Renal pelvis (tissue), 12 donors: ENCODE measurements around the gene EIF3M. TPM values are rescaled to one million over a fixed set of nuclear protein-coding genes. Genes with fewer than 3 reads are reported as not detected.

Experiments used
- DNase-seq: peaks from one replicate; pipeline ENCODE4 v3.0.0-alpha.2; 2013
- long read RNA-seq, 16 experiments: transcript quantifications; one replicate each; lab custom pipeline, GENCODE V29; 2026
- polyA plus RNA-seq, 3 donors: library from polyadenylated mRNA; unstranded; fragments of 120-200 nt; gene quantifications; one replicate each; pipeline ENCODE4 v1.2.1, GENCODE V29; 2013; ENCODE audit not compliant: insufficient read length in 3 of 3

Gene EIF3M
- 100 to 1,000 TPM; 625 to 694 (median 681) TPM for polyA plus RNA-seq
- long read RNA-seq, donor 1, full-length matches to known transcripts = 237 of 273 reads
- long read RNA-seq, donor 1, partial matches to known transcripts = 31 of 273 reads
- long read RNA-seq, donor 1, other reads (novel, unspliced or antisense) = 5 of 273 reads
- long read RNA-seq, donor 2, full-length matches to known transcripts = 245 of 289 reads
- long read RNA-seq, donor 2, partial matches to known transcripts = 39 of 289 reads
- long read RNA-seq, donor 2, other reads (novel, unspliced or antisense) = 5 of 289 reads
- long read RNA-seq, donor 3, full-length matches to known transcripts = 230 of 297 reads
- long read RNA-seq, donor 3, partial matches to known transcripts = 67 of 297 reads
- long read RNA-seq, donor 3, other reads (novel, unspliced or antisense) = 0 of 297 reads
- long read RNA-seq, donor 4, full-length matches to known transcripts = 253 of 305 reads
- long read RNA-seq, donor 4, partial matches to known transcripts = 47 of 305 reads
- long read RNA-seq, donor 4, other reads (novel, unspliced or antisense) = 5 of 305 reads
- long read RNA-seq, donor 5, full-length matches to known transcripts = 110 of 131 reads
- long read RNA-seq, donor 5, partial matches to known transcripts = 21 of 131 reads
- long read RNA-seq, donor 5, other reads (novel, unspliced or antisense) = 0 of 131 reads
- long read RNA-seq, donor 6, full-length matches to known transcripts = 181 of 230 reads
- long read RNA-seq, donor 6, partial matches to known transcripts = 49 of 230 reads
- long read RNA-seq, donor 6, other reads (novel, unspliced or antisense) = 0 of 230 reads
- long read RNA-seq, donor 7, full-length matches to known transcripts = 220 of 288 reads
- long read RNA-seq, donor 7, partial matches to known transcripts = 68 of 288 reads
- long read RNA-seq, donor 7, other reads (novel, unspliced or antisense) = 0 of 288 reads
- long read RNA-seq, donor 8, full-length matches to known transcripts = 79 of 87 reads
- long read RNA-seq, donor 8, partial matches to known transcripts = 8 of 87 reads
- long read RNA-seq, donor 8, other reads (novel, unspliced or antisense) = 0 of 87 reads
- long read RNA-seq, donor 9, full-length matches to known transcripts = 300 of 355 reads
- long read RNA-seq, donor 9, partial matches to known transcripts = 55 of 355 reads
- long read RNA-seq, donor 9, other reads (novel, unspliced or antisense) = 0 of 355 reads
- long read RNA-seq, donor 10, full-length matches to known transcripts = 187 of 254 reads
- long read RNA-seq, donor 10, partial matches to known transcripts = 67 of 254 reads
- long read RNA-seq, donor 10, other reads (novel, unspliced or antisense) = 0 of 254 reads
- long read RNA-seq, donor 11, full-length matches to known transcripts = 134 of 164 reads
- long read RNA-seq, donor 11, partial matches to known transcripts = 30 of 164 reads
- long read RNA-seq, donor 11, other reads (novel, unspliced or antisense) = 0 of 164 reads
- long read RNA-seq, donor 12, full-length matches to known transcripts = 285 of 345 reads
- long read RNA-seq, donor 12, partial matches to known transcripts = 60 of 345 reads
- long read RNA-seq, donor 12, other reads (novel, unspliced or antisense) = 0 of 345 reads
- long read RNA-seq, donor 13, full-length matches to known transcripts = 130 of 170 reads
- long read RNA-seq, donor 13, partial matches to known transcripts = 40 of 170 reads
- long read RNA-seq, donor 13, other reads (novel, unspliced or antisense) = 0 of 170 reads
- long read RNA-seq, donor 14 = 0 reads
- long read RNA-seq, donor 15, full-length matches to known transcripts = 202 of 254 reads
- long read RNA-seq, donor 15, partial matches to known transcripts = 47 of 254 reads
- long read RNA-seq, donor 15, other reads (novel, unspliced or antisense) = 5 of 254 reads
- long read RNA-seq, donor 16, full-length matches to known transcripts = 286 of 339 reads
- long read RNA-seq, donor 16, partial matches to known transcripts = 53 of 339 reads
- long read RNA-seq, donor 16, other reads (novel, unspliced or antisense) = 0 of 339 reads

DNA sequence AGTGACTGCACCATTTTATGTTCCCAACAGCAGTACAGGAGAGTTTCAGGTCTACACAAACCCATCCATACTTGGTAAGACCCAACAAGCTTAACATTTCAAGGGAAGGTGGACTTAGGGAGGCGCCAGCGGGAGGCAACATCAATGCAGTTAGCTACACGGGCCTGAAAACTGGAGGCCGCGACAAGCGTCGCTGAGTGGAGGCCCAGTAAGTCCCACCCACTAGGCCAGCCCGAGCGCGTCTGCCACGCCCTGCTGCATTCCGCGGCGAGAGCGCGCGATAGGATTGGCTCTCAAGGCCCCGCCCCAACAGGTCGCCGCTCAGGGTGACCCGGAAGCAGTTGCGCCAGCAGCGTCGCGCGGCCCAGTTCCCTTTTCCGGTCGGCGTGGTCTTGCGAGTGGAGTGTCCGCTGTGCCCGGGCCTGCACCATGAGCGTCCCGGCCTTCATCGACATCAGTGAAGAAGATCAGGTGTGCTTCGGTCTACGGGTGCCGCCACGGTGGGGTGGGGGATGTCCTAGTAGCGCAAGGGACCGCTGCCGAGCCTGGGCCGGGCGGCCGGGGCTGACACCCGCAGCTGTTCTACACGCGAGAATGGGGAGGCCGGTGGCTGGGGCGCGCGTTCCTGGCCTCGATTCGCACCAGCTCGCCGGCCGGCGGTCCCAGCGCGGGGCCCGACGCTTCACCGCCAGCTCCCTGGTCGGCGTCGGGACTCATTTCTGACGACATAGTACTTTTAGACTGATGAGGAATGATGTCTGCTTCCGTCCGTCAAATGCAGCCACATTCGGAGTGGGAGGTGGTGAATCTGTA, at the start of gene EIF3M:
Gene EIF3M, plus strand, starts transcription at position 373 of the 813 bp plus-strand sequence. Its CDS starts 57 bp downstream, at position 430.
- DNase-seq = peak; percentile 96

DNA sequence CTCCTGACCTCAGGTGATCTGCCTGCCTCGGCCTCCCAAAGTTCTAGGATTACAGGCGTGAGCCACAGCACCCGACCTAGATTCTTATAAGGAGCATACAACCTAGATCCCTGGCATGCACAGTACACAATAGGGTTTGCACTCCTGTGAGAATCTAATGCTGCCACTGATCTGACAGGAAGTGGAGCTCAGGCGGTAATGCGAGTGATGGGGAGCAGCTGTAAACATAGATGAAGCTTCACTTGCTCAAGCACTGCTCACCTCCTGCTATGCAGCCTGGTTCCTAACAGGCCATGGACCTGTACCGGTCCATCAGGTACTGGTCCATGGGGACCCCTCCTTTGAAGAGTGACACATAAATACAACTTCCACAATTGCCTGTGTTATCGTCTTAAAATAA, 44.8 kb upstream of the EIF3M start:
- DNase-seq = no peak

DNA sequence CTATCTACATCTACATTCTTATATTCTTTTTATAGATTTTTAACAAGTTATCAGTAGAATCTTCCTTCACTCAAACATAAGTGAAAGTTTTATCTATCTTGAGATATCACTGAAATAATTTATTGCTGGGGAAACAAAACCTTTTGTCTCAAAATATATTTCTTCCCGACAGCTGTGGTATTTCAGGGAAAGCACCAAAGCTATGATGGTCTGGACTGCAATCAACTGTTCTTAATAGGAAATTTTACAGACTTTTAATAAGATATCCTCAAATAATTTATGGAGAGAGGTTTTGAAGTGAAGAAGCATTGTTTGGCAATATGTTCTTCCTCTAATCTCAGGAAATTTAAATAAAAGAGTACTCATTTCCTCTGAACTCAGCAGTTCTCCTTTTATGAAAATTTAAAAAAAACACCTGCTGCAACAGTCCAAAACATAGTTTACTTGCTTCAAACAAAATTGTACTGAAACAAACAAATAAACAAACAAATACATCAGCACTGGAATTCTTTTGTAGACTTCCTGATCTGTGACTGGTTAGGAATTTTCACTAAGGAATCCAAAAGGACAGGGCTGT, 33.9 kb upstream of the EIF3M start:
- no peak for DNase-seq

DNA sequence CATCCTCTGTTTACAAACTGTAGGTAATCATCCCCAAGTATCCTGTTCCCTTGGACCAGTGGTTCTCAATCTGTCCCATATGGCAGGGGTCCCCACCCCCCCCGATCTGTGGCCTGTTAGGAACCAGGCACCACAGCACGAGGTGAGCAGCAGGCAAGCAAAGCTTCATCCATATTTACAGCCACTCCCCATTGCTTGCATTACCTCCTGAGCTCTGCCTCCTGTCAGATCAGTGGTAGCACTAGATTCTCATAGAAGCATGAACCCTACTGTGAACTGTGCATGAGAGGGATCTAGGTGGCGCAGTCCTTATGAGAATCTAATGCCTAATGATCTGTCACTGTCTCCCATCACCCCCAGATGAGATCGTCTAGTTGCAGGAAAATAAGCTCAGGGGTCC, 33.4 kb upstream of the EIF3M start:
- DNase-seq = no peak

DNA sequence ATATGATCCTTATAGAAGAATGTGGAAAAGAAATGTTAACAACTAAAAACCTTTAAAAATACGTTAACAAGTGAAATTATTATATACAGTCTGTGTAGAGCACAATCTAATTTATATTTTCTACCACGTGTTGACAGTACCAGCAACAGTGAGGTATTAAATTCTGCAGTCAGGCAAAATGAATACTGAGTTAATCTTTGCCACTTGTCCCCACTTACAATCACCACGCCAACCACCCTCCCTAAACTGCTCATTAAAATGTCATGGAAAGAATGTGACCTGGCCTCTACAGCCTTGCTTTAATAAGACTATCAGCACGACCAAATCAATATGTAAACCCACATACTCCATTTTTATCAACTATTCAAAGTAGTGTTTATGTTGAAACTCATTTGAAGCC, 28.5 kb upstream of the EIF3M start:
- DNase-seq = no peak

DNA sequence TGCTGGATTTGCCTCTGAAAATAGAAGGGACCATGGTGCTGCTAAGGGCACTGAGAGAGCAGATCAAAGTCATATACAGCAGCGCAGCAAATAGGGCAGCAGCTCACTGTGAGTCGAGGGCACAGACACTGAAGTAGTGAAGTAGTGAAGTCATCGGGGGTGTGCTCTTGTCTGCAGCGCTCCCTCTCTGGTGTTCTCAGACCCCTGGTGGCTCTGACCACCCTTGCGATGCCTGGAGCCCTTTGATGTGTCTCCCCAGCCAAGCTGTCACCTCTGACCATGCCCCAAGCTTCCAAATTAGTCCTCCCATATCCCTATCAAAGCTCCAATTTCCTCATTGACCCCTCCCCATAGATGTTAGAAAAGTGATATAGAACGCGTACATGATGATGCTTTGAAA, 27.7 kb upstream of the EIF3M start:
- no peak for DNase-seq

DNA sequence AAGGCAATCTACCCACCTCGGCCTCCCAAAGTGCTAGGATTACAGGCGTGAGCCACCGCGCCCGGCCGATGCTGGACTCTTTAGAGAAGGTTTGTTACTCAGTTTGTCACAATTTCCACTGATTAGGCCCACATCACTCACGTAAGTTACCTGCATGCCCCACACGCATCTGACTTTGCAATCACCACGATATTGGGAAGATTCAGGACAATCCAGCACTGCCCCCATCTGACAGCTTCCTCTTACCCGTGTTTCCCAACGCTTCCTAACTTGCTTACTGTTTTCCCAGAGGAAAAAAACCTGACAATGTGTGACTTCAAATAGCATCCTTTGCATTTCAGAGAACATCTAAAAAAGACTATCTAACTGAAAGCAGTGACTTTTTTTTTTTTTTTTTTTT, 21.8 kb upstream of the EIF3M start:
- no peak for DNase-seq

DNA sequence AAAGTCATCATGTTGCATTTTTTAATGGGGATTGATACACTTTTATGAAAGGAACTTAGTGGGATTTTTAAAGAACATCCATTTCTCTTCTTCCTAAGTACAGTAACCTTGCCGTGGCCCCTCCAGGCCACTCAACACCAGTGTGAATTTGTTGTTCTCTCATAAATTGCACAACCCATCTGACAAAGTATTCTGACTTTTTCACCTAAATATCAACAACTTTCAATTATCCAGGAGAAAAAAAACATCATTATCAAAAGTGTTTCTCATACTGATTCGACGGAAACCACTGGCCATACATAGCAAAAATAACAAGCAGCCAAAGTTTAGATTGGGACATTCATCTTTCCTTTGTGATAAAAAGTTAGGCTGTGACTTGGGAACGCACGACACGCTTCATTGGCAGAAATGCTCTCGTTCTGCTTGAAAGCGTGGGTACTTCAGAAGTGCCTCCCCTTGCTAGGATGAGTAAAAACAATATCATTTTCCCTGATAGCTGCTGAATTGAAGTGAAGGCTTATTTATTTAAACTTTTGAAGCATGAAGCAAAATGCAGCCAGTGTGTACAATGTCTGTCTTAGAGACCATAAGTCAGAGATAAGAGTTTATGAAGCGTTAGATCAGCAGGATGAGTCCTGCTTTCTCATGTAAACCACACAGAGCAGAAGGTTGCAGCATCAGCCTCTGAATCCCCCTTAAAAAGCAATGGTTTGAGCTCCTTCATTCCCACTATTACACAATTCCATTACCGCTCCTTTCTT, 20.6 kb upstream of the EIF3M start:
- DNase-seq = peak; percentile 75

DNA sequence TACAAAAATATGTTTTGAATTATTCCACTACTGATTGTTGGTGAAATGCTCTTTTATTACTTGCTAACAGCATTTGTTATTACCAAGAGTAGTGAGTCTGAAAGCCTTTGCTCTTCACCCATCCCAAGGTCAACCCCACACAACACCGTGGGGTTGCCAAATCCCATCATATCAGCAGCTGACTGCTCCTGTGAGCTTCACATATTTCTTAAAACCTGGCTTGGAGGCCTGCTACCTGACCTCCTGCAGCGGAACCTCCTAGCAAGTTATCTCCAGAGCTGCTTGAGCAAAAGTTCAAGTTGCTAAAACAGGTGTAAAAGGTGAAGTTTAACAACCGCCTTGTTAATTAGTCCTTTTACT, 20.1 kb upstream of the EIF3M start:
- no peak for DNase-seq

DNA sequence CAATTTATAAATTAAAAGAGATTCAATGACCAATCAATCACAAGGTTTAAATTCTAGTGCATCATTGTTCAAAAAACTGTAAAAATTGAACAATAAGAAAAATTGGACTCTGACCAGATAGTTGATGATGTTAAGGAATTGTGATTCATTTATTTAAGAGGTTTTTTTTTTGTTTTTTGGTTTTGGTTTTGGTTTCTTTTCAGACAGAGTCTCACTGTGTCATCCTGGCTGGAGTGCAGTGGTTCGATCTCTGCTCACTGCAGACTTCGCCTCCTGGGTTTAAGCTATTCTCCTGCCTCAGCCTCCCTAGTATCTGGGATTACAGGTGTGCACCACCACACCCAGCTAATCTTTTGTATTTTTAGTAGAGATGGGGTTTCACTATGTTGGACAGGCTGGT, 17.1 kb upstream of the EIF3M start:
- no peak for DNase-seq

DNA sequence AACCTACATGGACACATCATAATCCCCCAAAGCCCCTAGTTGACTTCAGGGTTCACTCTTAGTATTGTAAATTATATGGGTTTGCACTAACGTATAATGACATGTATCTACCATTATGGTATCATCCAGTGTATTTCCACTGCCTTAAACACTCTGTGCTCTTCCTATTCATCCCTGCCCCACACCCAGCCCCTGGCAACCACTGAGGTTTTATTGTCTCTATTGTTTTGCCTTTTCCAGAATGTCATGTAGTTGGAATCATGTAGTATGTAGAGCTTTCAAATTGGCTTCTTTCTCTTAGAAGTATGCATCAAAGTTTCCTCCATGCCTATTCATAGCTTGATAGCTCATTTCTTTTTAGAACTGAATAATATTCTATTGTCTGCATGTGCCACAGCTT, 16.5 kb upstream of the EIF3M start:
- no peak for DNase-seq

DNA sequence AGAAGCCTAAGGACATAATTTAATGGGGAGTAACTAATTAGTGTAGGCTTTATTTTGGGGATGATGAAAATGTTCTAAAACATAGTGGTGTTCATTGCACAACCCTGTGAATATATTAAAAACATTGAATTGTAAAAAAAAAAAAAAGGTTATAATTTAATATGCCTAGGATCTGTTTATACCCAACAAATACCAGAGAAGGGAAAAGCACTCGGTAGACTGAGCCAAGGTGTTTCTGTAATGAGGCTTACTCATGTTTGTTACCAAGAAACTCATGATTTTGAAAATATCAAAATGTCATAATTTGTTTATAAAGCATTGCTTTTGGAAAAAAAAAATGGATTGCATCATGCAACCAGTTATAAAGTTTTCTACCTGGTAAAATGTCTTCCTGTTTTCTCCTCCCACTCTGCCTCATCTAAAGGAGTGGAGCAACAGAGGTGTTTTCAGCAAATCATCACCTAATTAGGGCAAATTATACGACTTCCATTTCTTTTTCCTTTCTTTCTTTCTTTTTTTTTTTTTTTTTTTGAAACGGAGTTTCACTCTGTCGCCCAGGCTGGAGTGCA, 14.2 kb upstream of the EIF3M start:
- no peak for DNase-seq

DNA sequence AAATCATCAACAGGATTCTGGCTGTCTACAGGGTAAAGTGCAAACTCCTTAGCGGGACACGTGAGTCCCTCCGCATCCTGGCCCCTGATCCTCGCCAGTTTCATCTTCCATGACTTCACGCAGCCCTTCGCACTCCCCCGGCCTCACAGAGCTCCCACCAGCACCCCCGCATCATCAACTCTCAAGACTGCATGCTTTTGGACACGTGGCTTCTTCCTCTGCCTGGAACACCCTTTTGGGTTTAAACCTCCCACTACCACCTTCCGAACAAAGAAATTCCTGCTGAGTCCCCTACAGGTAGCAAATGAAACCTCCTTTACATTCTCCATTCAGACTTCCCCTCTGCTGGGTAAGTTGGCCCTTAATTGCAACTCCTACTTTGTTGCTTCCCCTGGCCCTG, 12.6 kb upstream of the EIF3M start:
- peak; percentile 73 for DNase-seq

DNA sequence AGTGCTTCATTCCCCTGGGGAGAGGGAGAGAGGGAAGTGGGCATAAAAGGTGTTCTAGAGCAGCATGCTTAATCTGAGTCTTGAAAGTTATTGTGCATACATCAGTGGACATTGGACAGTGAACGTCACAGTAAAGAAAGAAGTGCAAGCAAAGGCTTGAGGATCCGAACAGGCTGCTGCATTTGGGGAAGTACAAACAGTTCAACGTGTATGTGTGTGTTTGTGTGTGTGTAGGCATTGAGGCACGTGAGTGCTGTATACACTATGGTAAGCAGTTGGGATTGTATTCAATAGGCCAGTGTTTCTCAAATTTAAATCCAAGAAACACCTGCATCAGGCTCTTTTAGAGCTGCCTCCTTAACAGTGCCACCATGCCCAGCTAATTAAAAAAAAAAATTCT, 10.4 kb upstream of the EIF3M start:
- no peak for DNase-seq

DNA sequence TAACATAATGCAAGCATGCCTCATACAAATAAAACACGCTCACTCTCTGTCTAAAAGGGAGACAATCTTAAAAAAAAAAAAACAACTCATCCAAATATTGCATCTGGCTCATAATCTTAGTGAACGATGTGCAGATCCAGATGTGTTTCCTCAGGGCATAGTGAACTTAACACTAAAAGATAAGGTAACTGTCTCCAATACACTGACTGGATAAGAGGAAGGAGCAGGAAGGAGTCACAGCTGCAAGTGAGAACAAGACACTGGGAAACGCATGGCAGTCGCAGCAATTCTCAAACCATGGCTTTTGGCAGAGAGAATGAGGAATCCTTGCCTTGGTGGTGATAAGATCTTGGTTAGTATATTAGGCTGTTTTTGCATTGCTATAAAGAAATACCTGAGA, 9.2 kb upstream of the EIF3M start:
- no peak for DNase-seq

DNA sequence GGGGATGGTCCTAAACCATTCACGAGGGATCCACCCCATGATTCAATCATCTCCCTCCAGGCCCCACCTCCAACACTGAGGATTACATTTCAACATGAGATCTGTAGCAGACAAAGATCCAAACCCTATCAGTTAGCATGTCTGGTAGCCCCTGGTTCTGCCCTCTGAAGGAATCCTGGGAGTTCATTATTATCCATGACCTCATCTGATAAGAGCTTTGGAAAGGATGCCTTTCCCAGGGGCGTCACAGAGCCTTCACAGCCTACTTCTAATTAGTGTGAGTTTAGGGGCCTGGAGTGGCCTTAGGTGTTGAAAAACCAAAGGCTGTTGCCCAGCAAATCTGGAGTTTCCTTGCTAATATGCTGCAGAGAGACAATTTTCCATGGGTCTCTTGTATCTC, 8.6 kb upstream of the EIF3M start:
- no peak for DNase-seq

DNA sequence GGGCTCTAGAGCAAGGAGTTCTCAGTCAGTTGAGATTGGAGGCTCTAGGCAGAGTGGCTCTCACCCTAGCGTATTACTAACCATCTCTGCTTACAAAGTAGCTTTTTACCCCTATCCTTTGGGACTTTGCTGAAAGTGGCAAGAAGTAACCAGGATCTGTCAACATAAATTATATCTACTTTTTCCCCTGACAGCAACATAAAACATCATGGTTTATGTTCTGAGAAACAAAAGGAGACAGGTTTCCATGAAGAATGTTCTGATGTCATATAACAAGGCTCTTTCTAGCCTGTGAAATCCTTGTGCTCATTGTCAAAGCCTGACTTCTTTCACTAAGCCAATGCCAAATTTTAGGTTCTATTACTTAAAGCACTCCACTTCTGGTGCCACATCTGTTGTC, 7.2 kb upstream of the EIF3M start:
- DNase-seq = no peak

DNA sequence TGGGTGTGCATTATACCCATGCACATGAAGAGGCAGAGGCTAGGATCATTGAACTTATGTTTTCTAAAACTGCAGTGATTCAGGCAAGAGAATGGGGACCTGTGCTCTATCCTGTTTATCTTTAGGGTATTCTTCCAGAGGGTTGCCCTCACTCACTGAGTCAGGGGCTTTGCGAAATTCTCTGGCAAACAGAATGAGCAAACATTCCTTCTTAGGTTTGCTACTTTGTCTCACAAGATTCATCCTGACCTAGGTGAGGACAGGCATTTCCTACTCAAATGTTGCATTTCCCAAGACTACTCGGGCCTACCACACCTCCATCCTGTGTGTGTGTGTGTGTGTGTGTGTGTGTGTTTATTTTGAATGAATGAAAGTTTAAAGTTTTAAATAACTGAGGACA, 2.7 kb upstream of the EIF3M start:
- DNase-seq = no peak
